ENCODE results near the gene GNA14. TPM values are rescaled to one million over a fixed set of nuclear protein-coding genes. Genes with fewer than 3 reads are reported as not detected.

Gene GNA14
- total and polyA plus RNA-seq, 2 of the 8 experiments (the other 6 are each of a cell fraction or from before 2014, with no cell fraction given): 3.4 to 6.3 TPM

- TF ChIP-seq SP1 (IDR thresholded peaks at IDR 0.05; ENCODE audit: low read depth, low read length): no peak
- TF ChIP-seq HDAC2 (IDR thresholded peaks at IDR 0.05; ENCODE audit: borderline replicate concordance in 1 of 2, low read depth in 2 of 2, low read length in 2 of 2): no peak
- no peak for TF ChIP-seq TAF7 (optimal IDR thresholded peaks at IDR 0.05; ENCODE audit: borderline replicate concordance, low read depth, low read length)
- TF ChIP-seq GTF2F1 (IDR thresholded peaks at IDR 0.05; ENCODE audit: borderline replicate concordance, low read depth, low read length): no peak
- no peak for TF ChIP-seq NANOG (IDR thresholded peaks at IDR 0.05; ENCODE audit: insufficient read depth, low read depth, low read length, poor library complexity, severe bottlenecking)
- TF ChIP-seq CTCF (IDR thresholded peaks at IDR 0.05; ENCODE audit: control extremely low read depth in 1 of 3, insufficient read depth in 1 of 3, low read depth in 1 of 3, low read length in 3 of 3): no peak
- TF ChIP-seq SIRT6 (IDR thresholded peaks at IDR 0.05; ENCODE audit: low read length): no peak
- no peak for TF ChIP-seq POLR2AphosphoS5 (IDR thresholded peaks at IDR 0.05; ENCODE audit: low read depth, low read length)
- no peak for TF ChIP-seq TEAD4 (IDR thresholded peaks at IDR 0.05; ENCODE audit: low read depth, low read length)
- TF ChIP-seq RXRA (IDR thresholded peaks at IDR 0.05; ENCODE audit: insufficient read depth, low read depth, low read length): no peak
- TF ChIP-seq E2F6 (IDR thresholded peaks at IDR 0.05): no peak
- ChIA-PET POLR2A (ENCODE audit: partially characterized antibody) (interaction anchor here (0.7 kb wide), 1 partner anchor 11 kb away, joined by 3 read pairs; no protein-coding TSS in a partner anchor), CTCF (ENCODE audit: partially characterized antibody) (interaction anchor here (0.7 kb wide), 1 partner anchor 368 kb away, joined by 3 read pairs; no protein-coding TSS in a partner anchor)
- no peak for FAIRE-seq
- Histone ChIP-seq H2BK12ac (ENCODE audit: low read depth, low read length) (no peak overlapping the region), H2BK15ac (ENCODE audit: low read length) (no peak overlapping the region), H3K79me2 (ENCODE audit: control insufficient read depth in 1 of 2, insufficient read depth in 2 of 2, low read length in 2 of 2) (no peaks in the 10 kb centered on the region), H3K23me2 (ENCODE audit: low read depth, low read length) (no peaks in the 10 kb centered on the region), H3K23ac (ENCODE audit: insufficient read length) (no peak overlapping the region), H2BK5ac (ENCODE audit: low read depth, low read length) (no peak overlapping the region), H3K4me3 (ENCODE audit: extremely low read depth in 1 of 4, insufficient read depth in 2 of 4, low read depth in 3 of 4, low read length in 4 of 4) (no peak overlapping the region), H3K4me2 (ENCODE audit: insufficient read depth in 1 of 2, low read depth in 2 of 2, low read length in 2 of 2) (no peak overlapping the region), H3K4me1 (replicated peaks in 1 of 4; ENCODE audit: control insufficient read depth in 3 of 4, insufficient read depth in 4 of 4, low read length in 3 of 4) (no peaks in the 10 kb centered on the region), H4K8ac (ENCODE audit: extremely low read depth, insufficient read depth, low read length) (no peak overlapping the region), H2BK120ac (replicated peaks; ENCODE audit: low read depth, low read length) (no peak overlapping the region), H4K20me1 (replicated peaks in 1 of 2; ENCODE audit: control insufficient read depth in 1 of 2, insufficient read depth in 2 of 2, low read length in 2 of 2) (peaks cover 0 to 2% of the 10 kb centered on the region in 2 experiments), H3K4ac (replicated peaks; ENCODE audit: insufficient read length, low read depth, low read length) (no peak overlapping the region), H3K36me3 (ENCODE audit: control insufficient read depth in 2 of 4, insufficient read depth in 4 of 4, low read length in 3 of 4) (no peaks in the 10 kb centered on the region), H3K9ac (replicated peaks in 1 of 4; ENCODE audit: extremely low read depth in 1 of 4, low read depth in 3 of 4, low read length in 3 of 4) (no peak overlapping the region), H4K5ac (ENCODE audit: insufficient read length, low read depth, low read length) (no peak overlapping the region), H2BK20ac (ENCODE audit: low read length) (no peak overlapping the region), H3K27ac (ENCODE audit: low read depth, low read length) (no peak overlapping the region), H2AK5ac (ENCODE audit: low read depth, low read length) (no peak overlapping the region), H3K79me1 (ENCODE audit: low read depth, low read length) (no peaks in the 10 kb centered on the region), H3K14ac (ENCODE audit: insufficient read length) (no peak overlapping the region), H4K91ac (replicated peaks; ENCODE audit: insufficient read length, low read length) (no peak overlapping the region), H3K56ac (replicated peaks; ENCODE audit: insufficient read length, low read depth, low read length) (no peak overlapping the region), H2AFZ (ENCODE audit: low read length) (no peak overlapping the region), H3K9me3 (ENCODE audit: insufficient read depth in 2 of 2, low read depth in 1 of 2, low read length in 1 of 2) (no peaks in the 10 kb centered on the region), H3K18ac (ENCODE audit: extremely low read depth, low read length) (no peak overlapping the region), H3K27me3 (replicated peaks in 1 of 4; ENCODE audit: control insufficient read depth in 3 of 4, extremely low read depth in 1 of 4, insufficient read depth in 3 of 4, low read length in 3 of 4) (no peaks in the 10 kb centered on the region)
- WGBS, 2 experiments (ENCODE audit: extremely low coverage in 1 of 2, insufficient coverage in 1 of 2, insufficient read length in 1 of 2, insufficient replicate concordance in 2 of 2, low coverage in 1 of 2, low lambda C conversion rate in 2 of 2, missing lambda C conversion rate in 1 of 2): 94% methylated on average over 1 of the region's 1 CpG; no CpG with 5 or more reads in 1 of the 2 experiments
- DNase-seq (ENCODE audit: low read depth in 1 of 2, low spot score in 2 of 2): no peak
Observed at GRCh38 chr9:77399964-77400363, 248.2 kb downstream of the GNA14 start.

All from H1 (cell line).